ENCODE data around the gene ELL2.
"Not testable (repeated sequence)": the region's sequence is repeated elsewhere in the genome, so short reads cannot be mapped to it uniquely, and the experiment has no call there.

DNA sequence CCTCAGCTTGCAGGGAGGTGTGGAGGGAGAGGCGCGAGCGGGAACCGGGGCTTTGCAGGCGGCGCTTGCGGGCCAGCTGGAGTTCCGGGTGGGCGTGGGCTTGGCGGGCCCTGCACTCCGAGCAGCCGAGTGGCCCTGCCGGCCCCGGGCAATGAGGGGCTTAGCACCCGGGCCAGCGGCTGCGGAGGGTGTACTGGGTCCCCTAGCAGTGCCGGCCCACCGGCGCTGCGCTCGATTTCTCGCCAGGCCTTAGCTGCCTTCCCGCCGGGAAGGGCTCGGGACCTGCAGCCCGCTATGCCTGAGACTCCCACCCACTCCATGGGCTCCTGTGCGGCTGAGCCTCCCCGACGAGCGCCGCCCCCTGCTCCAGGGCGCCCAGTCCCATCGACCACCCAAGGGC lies 110.5 kb downstream of the ELL2 start:
- TF ChIP-seq POLR2AphosphoS5 (IDR thresholded peaks at IDR 0.05; ENCODE audit: borderline replicate concordance, low read depth, low read length); EZH2 (IDR thresholded peaks at IDR 0.05): not testable (repeated sequence)
